DMS153 (cell line): Measurements from ENCODE around the gene KAT6B.
"Not testable (repeated sequence)": the region's sequence is repeated elsewhere in the genome, so short reads cannot be mapped to it uniquely, and the experiment has no call there.

ENCODE experiments used
- DNase-seq: peaks from one replicate; lab custom pipeline; 2025; lab: John Stamatoyannopoulos, UW

KAT6B gene

GRCh38 chr10:74859546-74859945 lies 33.1 kb downstream of the KAT6B start:
- DNase-seq: no peak

DNA sequence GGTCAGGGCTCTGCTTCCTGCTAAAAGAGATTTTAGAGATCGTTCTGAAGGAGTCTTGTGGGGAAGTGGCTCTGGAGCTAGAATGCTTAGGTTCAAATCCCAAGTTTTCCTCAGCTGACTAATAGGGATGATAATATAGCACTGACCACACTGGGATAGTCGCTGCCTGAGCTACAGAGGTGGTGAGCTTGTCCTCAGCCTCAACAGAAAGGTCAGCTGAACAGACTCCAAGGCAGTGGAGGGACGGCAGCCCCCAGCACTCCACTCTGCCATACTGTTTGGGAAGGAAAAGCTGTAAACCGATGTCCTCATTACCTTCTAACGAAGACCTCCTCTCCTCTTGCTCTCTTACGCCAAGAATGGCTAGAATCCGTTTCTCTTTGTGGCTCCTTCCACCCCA lies 36.2 kb downstream of the KAT6B start:
- no peak for DNase-seq

DNA sequence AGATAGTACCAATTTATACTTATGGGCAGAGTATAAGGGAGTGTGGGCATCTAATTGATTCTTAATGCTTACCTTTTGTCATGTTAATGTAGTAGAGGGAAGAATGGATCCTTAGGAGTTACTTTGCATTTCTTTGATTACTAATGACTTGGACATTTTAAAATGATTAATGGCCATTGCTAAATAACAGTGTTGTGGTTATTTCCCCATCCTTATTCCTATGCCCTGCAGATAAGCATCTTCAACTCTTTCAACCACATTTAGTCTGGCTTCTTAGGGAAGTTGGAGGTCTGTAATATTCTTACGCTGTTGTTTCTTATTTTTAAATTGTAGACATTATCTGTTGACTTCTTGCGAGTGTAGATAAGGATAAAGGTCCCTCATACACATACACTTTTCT lies 37.2 kb downstream of the KAT6B start:
- DNase-seq: no peak

- no peak for DNase-seq
Observed at GRCh38 chr10:74867351-74867750, 41.0 kb downstream of the KAT6B start.

DNA sequence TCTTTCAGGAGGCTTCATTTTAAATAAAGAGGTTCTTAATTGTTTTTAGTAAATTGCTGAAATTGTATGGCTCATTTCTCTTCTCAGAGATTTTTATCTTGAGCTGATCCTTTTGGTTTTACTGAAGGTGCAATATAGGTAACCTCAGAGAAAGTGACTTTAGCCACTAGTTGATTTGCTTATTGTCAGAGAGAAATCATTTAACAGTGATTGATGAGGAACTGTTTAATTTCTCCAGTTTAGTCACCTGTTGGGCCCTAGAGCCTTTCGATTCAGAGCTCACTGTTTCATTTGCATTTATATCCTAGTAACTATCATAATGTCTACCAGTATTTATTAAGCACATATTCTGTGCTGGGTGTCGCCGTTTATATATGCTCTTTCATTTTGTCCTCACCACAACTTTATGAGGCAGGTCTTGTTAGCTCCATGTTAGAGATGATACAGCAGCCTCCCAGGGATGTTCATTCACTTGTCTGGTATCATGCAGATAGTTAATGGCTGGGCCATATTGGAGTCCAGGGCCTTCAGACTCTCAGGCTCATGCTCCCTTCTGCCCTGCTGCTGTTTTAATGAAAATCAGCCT lies 42.1 kb downstream of the KAT6B start:
- DNase-seq: no peak

DNA sequence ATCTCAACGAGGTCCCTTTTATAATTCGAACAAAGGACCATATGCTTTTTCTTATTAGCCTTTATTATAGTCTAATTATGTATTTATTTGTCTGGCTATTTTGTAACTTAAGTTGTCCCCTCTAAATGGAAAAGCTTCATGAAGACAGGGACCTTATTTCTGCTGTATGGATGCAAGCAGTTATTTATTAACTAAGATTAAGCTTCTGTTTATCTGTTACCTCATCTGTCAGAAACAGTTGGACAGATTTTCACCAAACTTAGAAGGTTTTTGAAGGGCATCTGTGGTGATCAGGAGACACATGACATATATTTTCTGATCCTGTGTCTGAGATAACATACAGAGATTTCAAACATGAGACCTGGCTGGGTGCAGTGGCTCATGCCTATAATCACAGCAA lies 43.2 kb downstream of the KAT6B start:
- DNase-seq: no peak

DNA sequence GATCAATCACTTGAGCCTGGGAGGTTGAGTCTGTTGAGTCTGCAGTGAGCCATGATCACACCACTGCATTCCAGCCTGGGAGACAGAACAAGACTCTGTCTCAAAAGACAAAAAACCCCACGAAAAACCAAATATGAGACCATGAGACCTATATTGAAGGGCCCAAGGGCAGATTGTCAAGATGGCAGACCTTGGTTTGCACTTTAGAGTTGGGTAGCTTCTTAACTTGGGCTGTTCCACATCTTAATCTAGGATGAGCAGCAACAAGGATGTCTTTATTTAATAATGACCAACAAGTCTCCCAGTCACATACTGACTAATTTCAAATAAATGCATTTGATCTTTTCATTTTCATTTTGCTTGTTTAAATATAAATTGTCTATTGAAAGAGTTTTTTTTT lies 43.8 kb downstream of the KAT6B start:
- DNase-seq: no peak

- DNase-seq: no peak
Observed at GRCh38 chr10:74871595-74872382, 45.4 kb downstream of the KAT6B start.

DNA sequence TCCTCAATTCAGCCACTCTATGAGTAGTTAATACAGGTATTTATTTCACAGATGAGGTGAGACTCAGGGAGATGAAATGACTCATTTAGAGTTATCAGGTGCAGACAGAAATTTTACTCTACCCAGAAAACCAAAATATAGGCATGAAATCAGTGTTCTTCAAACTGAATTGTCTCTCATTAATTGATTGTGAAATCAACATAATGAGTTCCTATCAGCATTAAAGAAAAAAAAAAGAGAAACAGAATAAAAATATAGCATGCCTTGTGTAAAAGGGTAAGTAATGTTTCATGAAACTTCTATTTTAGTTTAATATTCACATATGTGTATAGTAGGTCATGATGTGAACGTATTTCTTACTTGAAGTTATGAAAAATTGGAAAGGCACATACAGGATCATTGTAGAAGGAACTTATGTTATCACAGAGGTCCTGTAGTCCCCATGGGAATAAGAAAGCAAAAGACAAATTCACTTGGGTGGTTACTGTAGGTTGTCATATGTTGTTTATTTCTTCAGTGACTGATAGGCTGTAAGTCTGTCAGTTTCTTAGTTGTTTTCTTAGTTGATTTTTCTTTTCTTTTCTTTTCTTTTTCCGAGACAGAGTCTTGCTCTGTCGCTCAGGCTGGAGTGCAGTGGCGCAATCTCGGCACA lies 47.5 kb downstream of the KAT6B start:
- no peak for DNase-seq

DNA sequence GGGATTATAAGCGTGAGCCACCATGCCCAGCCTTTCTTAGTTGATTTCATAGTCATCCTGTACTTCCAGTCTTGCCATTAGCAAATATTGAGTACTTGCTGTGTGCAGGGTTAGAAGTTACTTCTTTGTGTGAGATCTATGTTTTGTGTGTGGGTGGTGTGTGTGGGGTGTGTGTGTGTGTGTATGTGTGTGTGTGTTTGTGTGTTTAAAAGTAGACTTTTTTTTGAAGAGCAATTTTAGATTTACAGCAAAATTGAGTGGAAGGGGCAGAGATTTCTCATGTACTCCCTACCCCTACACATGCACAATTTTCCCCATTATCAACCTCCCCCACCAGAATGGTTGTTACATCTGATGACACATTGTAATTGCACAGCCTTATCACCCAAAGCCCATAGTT lies 48.2 kb downstream of the KAT6B start:
- DNase-seq: no peak

- DNase-seq: no peak
Observed at GRCh38 chr10:74875068-74875467, 48.7 kb downstream of the KAT6B start.

DNA sequence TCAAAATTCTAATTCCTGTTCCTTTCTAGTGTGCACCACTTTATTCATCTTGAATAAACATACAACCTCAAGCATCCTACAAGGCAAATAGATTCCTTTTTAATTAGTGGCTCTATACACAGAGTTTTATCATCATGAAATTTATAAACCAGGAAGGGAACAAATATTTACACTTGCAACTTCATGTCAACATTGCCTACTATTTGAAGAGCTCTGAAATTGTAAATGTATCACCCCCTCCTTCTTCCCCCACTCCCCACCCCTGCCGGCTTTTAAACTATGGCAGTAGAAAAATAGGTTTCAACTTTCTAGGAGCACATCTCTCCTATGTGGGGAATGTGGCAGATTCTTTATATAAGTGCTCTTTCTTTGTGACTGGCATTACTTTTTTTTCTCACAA lies 49.6 kb downstream of the KAT6B start:
- peak; percentile 92 for DNase-seq

DNA sequence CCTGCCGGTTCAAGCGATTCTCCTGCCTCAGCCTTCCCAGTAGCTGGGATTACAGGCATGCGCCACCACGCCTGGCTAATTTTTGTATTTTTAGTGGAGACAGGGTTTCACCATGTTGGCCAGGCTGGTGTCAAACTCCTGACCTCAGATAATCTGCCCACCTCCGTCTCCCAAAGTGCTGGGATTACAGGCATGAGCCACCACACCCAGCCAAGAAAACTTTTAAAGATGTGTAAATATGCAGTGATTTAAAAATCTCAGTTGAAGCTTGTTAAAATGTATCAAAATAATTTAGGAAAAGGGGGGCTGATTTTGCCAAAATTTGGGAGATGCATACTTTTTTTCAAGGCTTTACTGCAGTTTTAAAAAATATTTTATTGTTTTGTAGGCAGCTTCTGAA lies 50.7 kb downstream of the KAT6B start:
- DNase-seq: not testable (repeated sequence)

- no peak for DNase-seq
Observed at GRCh38 chr10:74877898-74878297, 51.5 kb downstream of the KAT6B start.

DNA sequence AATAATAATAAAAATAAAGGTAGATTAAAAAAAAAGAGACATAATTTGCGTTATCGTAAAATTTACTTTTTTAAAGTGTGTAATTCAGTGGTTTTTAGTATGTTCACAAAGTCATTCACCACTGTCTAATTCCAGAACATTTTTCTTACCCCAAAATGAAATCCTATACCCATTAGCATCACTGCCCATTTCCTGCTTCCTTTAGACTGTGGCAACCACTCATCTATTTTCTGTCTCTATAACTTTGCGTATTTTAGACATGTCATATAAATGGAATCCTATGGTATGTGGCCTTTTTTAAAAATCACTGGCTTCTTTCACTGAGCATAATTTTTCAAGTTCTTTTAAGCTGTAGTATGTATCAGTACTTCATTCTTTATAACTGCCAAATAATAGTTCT lies 53.6 kb downstream of the KAT6B start:
- no peak for DNase-seq

- no peak for DNase-seq
Observed at GRCh38 chr10:74881253-74881884, 55.0 kb downstream of the KAT6B start.

DNA sequence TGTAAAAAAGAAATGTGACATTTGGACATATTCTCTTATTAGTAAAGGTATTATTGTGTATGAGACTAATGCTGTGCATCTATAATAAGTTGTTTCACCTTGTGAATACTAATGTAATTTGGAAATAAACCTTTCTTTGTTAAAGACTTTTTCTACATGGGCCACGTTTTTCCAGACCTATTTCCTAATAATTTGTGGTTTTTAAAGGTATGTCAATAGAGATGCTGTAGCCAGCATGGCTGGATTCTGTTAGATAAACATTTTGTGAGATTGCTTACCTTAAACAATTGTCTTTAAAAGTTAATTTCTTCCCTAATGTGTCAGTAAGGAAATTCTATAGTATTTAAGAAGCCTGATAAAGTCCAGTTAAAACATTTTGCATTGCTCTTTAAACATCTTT lies 56.0 kb downstream of the KAT6B start:
- DNase-seq: no peak

- no peak for DNase-seq
Observed at GRCh38 chr10:74882831-74883230, 56.4 kb downstream of the KAT6B start.

DNA sequence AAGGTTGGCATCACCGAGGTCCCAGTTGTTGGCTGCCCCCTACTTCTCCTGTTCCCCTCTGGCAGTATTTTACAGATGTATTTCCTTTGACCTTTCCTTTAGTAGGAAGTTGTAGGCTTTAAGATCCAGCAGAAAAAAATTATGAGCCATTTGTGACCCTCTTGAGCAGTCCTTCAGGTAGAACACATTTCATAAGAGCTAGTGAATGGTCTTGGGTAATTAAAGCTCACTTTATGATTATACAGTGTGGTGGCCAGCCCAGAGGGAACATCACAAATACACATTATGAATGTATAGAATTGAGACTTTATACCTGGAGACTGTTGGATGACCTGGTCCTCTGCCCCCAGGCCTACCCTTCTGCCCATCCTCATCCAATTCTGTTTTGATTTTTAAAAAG lies 57.0 kb downstream of the KAT6B start:
- DNase-seq: no peak

GRCh38 chr10:74887614-74888284 lies 61.3 kb downstream of the KAT6B start:
- no peak for DNase-seq

DNA sequence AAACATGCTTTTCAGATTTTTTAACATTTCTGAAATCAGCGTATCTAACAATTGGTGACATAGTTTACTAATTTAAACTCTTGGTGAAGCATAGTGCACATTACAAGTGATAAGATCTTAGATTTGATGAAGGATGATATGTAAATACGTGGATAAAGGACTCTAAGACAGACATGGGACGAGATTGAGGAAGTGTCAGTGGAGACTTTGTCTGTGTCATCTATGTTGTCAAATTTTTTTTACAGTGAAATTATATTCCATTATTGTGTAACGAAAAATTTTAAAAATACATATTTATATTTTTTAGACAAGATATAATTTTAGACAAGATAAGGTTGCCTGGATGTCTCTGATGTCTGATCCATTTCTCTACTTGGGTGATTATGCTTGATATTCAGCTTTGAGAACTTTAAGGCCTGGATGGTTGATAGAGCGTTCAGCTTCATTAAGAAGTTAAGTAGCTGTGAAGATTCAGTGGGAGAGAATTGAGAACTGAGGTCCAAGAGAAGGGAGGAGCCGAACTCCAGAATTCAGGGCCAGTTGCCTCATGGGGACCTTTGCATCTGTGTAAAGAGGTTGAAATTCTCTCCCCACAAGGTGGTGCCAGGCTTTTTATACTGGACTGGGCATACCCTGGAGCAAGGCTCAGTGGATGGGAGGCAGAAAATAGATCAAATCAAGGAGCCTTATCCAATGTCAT lies 62.7 kb downstream of the KAT6B start:
- DNase-seq: no peak

DNA sequence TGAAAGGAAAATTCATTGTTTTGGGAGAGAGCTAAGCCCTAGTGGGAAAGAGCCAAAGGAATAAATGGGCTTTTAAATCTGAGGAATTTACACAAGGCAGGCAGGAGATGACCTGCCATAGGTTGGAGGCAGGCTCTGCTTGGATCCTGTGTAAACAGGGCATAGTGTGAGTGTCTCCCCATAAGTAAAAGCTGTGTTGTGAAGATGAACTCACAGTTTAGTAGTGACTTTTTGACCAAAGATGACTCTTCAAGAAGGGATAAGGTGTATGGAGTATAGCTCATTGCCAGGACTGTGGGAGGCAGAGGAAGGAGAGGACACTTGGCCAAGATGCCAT lies 63.2 kb downstream of the KAT6B start:
- DNase-seq: no peak
